H9 (cell line): ENCODE data around the gene MAN1B1. TPM values are rescaled to one million over a fixed set of nuclear protein-coding genes. Genes with fewer than 3 reads are reported as not detected.

Source experiments
- DNase-seq: peaks from one replicate; pipeline ENCODE4 v3.0.0-alpha.2; 2017
- H2AFZ ChIP-seq: one replicate; pipeline ENCODE4 v1.6.1; 2013; ENCODE audit warnings: mild to moderate bottlenecking, low read length, control low read depth, moderate library complexity
- H2AK5ac ChIP-seq: 2 replicates; pipeline ENCODE4 v1.6.1; 2013; ENCODE audit warnings: low read length, control low read depth, mixed read lengths; ENCODE audit not compliant: insufficient read length
- H2BK120ac ChIP-seq: one replicate; pipeline ENCODE4 v1.6.1; 2013; ENCODE audit warnings: low read depth, mild to moderate bottlenecking, low read length, control low read depth, inconsistent platforms; ENCODE audit not compliant: poor library complexity, severe bottlenecking
- H2BK12ac ChIP-seq: 2 replicates; pipeline ENCODE4 v1.6.1; 2013; ENCODE audit warnings: low read length, control low read depth, mixed read lengths, low read depth; ENCODE audit not compliant: insufficient read length
- H2BK15ac ChIP-seq: 2 replicates; pipeline ENCODE4 v1.6.1; 2013; ENCODE audit warnings: low read depth, low read length, control low read depth
- H2BK20ac ChIP-seq: one replicate; pipeline ENCODE4 v1.6.1; 2013; ENCODE audit warnings: low read depth, mild to moderate bottlenecking, low read length, control low read depth, inconsistent platforms; ENCODE audit not compliant: poor library complexity, severe bottlenecking
- H2BK5ac ChIP-seq: 2 replicates; pipeline ENCODE4 v1.6.1; 2013; ENCODE audit warnings: low read length, control low read depth, mixed read lengths; ENCODE audit not compliant: insufficient read length
- H3K14ac ChIP-seq: 2 replicates; pipeline ENCODE4 v1.6.1; 2013; ENCODE audit warnings: low read length, control low read depth; ENCODE audit not compliant: insufficient read depth
- H3K18ac ChIP-seq: 2 replicates; pipeline ENCODE4 v1.6.1; 2013; ENCODE audit warnings: low read depth, mild to moderate bottlenecking, mixed read lengths, low read length, control low read depth; ENCODE audit not compliant: insufficient read length
- H3K23ac ChIP-seq: 2 replicates; pipeline ENCODE4 v1.6.1; 2013; ENCODE audit warnings: low read length, control low read depth, mixed read lengths, low read depth; ENCODE audit not compliant: insufficient read length
- H3K23me2 ChIP-seq: 2 replicates; pipeline ENCODE4 v1.6.1; 2013; ENCODE audit warnings: low read depth, mild to moderate bottlenecking, mixed read lengths, low read length, control low read depth; ENCODE audit not compliant: insufficient read length, poor library complexity, severe bottlenecking
- H3K27ac ChIP-seq: 2 replicates; pipeline ENCODE4 v1.5.1; 2013; ENCODE audit warnings: low read length, control low read depth, mixed read lengths, low read depth; ENCODE audit not compliant: insufficient read length
- H3K27me3 ChIP-seq: 2 replicates; pipeline ENCODE4 v1.6.1; 2013; ENCODE audit warnings: low read length, control low read depth, inconsistent platforms; ENCODE audit not compliant: insufficient read depth
- H3K4ac ChIP-seq: 2 replicates; pipeline ENCODE4 v1.6.1; 2013; ENCODE audit warnings: low read depth, mild to moderate bottlenecking, control low read depth, inconsistent platforms, low read length, moderate library complexity
- H3K4me1 ChIP-seq: 2 replicates; pipeline ENCODE4 v1.6.1; 2013; ENCODE audit warnings: low read length, control low read depth, inconsistent platforms; ENCODE audit not compliant: insufficient read depth
- H3K4me2 ChIP-seq: 2 replicates; pipeline ENCODE4 v1.6.1; 2013; ENCODE audit warnings: low read length, control low read depth, mixed read lengths; ENCODE audit not compliant: insufficient read length, insufficient read depth
- H3K56ac ChIP-seq: 2 replicates; pipeline ENCODE4 v1.6.1; 2013; ENCODE audit warnings: low read depth, mild to moderate bottlenecking, mixed read lengths, low read length, control low read depth; ENCODE audit not compliant: insufficient read length
- H3K79me1 ChIP-seq: 2 replicates; pipeline ENCODE4 v1.6.1; 2013; ENCODE audit warnings: low read depth, mild to moderate bottlenecking, moderate library complexity, low read length, control low read depth, inconsistent platforms; ENCODE audit not compliant: insufficient read depth, poor library complexity, severe bottlenecking
- H3K79me2 ChIP-seq: 2 replicates; pipeline ENCODE4 v1.6.1; 2013; ENCODE audit warnings: low read length, control low read depth, inconsistent platforms; ENCODE audit not compliant: insufficient read depth
- H3K9ac ChIP-seq: 2 replicates; pipeline ENCODE4 v1.6.1; 2013; ENCODE audit warnings: low read length, control low read depth, mixed read lengths; ENCODE audit not compliant: insufficient read length; ENCODE audit errors: extremely low read depth
- H3K9me3 ChIP-seq: one replicate; pipeline ENCODE4 v1.6.1; 2013; ENCODE audit warnings: low read depth, low read length, inconsistent platforms; ENCODE audit not compliant: control insufficient read depth
- H3T11ph ChIP-seq: one replicate; pipeline ENCODE4 v1.6.1; 2013; ENCODE audit warnings: mild to moderate bottlenecking, low read length, control low read depth, inconsistent platforms
- H4K20me1 ChIP-seq: one replicate; pipeline ENCODE4 v1.6.1; 2013; ENCODE audit not compliant: control insufficient read depth, insufficient read length, insufficient read depth
- H4K5ac ChIP-seq: 2 replicates; pipeline ENCODE4 v1.6.1; 2013; ENCODE audit warnings: low read depth, mild to moderate bottlenecking, mixed read lengths, low read length, control low read depth; ENCODE audit not compliant: insufficient read length
- H4K8ac ChIP-seq: replicated peaks from 2 replicates; pipeline ENCODE4 v1.6.1; 2013; ENCODE audit warnings: low read length, control low read depth, mixed read lengths, low read depth; ENCODE audit not compliant: insufficient read length
- H4K91ac ChIP-seq: 2 replicates; pipeline ENCODE4 v1.6.1; 2013; ENCODE audit warnings: low read depth, mild to moderate bottlenecking, moderate library complexity, mixed read lengths, low read length, control low read depth; ENCODE audit not compliant: insufficient read length
- H3K27ac Mint-ChIP-seq, 3 experiments: 2 replicates in 2 of 3; 3 replicates in 1 of 3; pipeline ENCODE4 v1.8.0; 2020 to 2021; ENCODE audit warnings: mixed read lengths in 3 of 3, mild to moderate bottlenecking in 1 of 3, moderate library complexity in 1 of 3
- H3K27me3 Mint-ChIP-seq: 2 replicates; pipeline ENCODE4 v1.8.0; 2021; ENCODE audit warnings: low read depth, mild to moderate bottlenecking, moderate library complexity, mixed read lengths
- H3K36me3 Mint-ChIP-seq, 3 experiments: 2 replicates in 2 of 3; 3 replicates in 1 of 3; pipeline ENCODE4 v1.8.0; 2020 to 2021; ENCODE audit warnings: low read depth in 3 of 3, mixed read lengths in 3 of 3; ENCODE audit not compliant: insufficient read depth in 1 of 3
- H3K4me1 Mint-ChIP-seq, 2 experiments: 2 replicates each; pipeline ENCODE4 v1.8.0; 2020; ENCODE audit warnings: mixed read lengths in 2 of 2
- H3K4me3 Mint-ChIP-seq, 2 experiments: 2 replicates in 1 of 2; 3 replicates in 1 of 2; pipeline ENCODE4 v1.8.0; 2020 to 2021; ENCODE audit warnings: mild to moderate bottlenecking in 2 of 2, mixed read lengths in 2 of 2, moderate library complexity in 1 of 2
- H3K9me3 Mint-ChIP-seq, 2 experiments: 2 replicates in 1 of 2; 3 replicates in 1 of 2; pipeline ENCODE4 v1.8.0; 2020; ENCODE audit warnings: mild to moderate bottlenecking in 2 of 2, mixed read lengths in 2 of 2, moderate library complexity in 1 of 2
- WGBS: extraction: QIAGEN DNeasy Blood & Tissue Kit; methylation state at CpG from one replicate; pipeline ENCODE4 v1.1.7; 2013; ENCODE audit warnings: missing lambda C conversion rate, low lambda C conversion rate, mixed read lengths; ENCODE audit not compliant: insufficient read length; ENCODE audit errors: extremely low coverage; 5-methylcytosine and 5-hydroxymethylcytosine counted together
- total RNA-seq: library from RNA; stranded (reverse); gene quantifications from 2 replicates; pipeline ENCODE4 v1.2.1, GENCODE V29; 2021
- TF ChIP-seq, protein P1 (sequence below): fragments of 200-600 bp; sonication (generic); conservative IDR thresholded peaks from 3 replicates; pipeline ENCODE4 v1.8.0; 2021; ENCODE audit warnings: antibody characterized with exemption, mild to moderate bottlenecking

The MAN1B1 gene
- total RNA-seq, 1 experiment from 2014 or later = 34.9 TPM

DNA sequence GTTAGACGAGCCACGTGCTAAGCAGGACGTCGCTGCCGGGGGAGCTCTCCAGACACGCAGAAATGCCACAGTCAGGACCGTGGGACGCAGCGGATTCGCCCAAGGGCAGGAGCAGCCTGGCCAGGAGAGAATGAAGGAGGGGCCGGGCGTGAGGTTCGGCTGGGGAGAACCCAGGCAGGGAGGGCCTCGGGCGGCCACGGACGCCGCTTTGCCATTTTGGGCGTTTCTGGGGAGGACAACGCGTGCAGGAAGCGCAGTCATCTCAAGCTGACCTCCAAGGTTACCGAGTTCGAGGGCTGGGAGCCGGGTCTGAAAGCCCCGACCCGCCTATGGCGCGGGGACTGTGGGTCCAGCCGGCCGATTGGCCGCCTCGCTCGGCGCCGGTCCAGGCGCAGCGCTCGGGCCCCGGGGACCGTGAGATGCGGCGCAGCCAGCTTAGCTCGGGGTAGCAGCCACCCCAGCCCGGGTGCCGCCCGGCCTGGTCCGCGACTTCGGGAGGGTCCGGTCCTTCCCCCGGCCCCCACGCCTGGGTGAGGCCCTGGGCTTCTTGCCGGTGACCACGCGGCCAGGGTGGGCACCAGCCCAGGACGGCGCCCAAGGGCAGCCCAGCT, 760 bp upstream of the MAN1B1 start:
- peaks cover 0 to 9% (median 4%) of the 10 kb centered on the region in 3 experiments; a peak in 3 of 7 replicates for H3K36me3 Mint-ChIP-seq
- no peak overlapping the region for H2BK20ac ChIP-seq
- no peaks in the 10 kb centered on the region for H3K9me3 Mint-ChIP-seq
- H2BK12ac ChIP-seq = no peak overlapping the region
- H4K20me1 ChIP-seq = no peaks in the 10 kb centered on the region
- H3K4ac ChIP-seq = no peak overlapping the region
- H3K79me2 ChIP-seq = no peaks in the 10 kb centered on the region
- H3K23me2 ChIP-seq = peaks cover 12% of the 10 kb centered on the region
- H3K27ac ChIP-seq = no peak overlapping the region
- H3K9ac ChIP-seq = no peak overlapping the region
- H3K4me3 Mint-ChIP-seq = peak overlapping the region; percentile 74 to 93
- no peak overlapping the region for H2AK5ac ChIP-seq
- no peaks in the 10 kb centered on the region for H3K79me1 ChIP-seq
- H4K8ac ChIP-seq = no peak overlapping the region
- peaks cover 10% of the 10 kb centered on the region for H3K27me3 Mint-ChIP-seq
- H2BK15ac ChIP-seq = no peak overlapping the region
- H3K23ac ChIP-seq = no peak overlapping the region
- no peak overlapping the region for H3K56ac ChIP-seq
- H3K4me1 Mint-ChIP-seq = peaks cover 17 to 21% of the 10 kb centered on the region in 2 experiments
- no peak overlapping the region for H4K5ac ChIP-seq
- TF ChIP-seq, protein P1, sequence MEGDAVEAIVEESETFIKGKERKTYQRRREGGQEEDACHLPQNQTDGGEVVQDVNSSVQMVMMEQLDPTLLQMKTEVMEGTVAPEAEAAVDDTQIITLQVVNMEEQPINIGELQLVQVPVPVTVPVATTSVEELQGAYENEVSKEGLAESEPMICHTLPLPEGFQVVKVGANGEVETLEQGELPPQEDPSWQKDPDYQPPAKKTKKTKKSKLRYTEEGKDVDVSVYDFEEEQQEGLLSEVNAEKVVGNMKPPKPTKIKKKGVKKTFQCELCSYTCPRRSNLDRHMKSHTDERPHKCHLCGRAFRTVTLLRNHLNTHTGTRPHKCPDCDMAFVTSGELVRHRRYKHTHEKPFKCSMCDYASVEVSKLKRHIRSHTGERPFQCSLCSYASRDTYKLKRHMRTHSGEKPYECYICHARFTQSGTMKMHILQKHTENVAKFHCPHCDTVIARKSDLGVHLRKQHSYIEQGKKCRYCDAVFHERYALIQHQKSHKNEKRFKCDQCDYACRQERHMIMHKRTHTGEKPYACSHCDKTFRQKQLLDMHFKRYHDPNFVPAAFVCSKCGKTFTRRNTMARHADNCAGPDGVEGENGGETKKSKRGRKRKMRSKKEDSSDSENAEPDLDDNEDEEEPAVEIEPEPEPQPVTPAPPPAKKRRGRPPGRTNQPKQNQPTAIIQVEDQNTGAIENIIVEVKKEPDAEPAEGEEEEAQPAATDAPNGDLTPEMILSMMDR = no peak
- H2BK5ac ChIP-seq = no peak overlapping the region
- H3K27me3 ChIP-seq = no peaks in the 10 kb centered on the region
- peak overlapping the region; percentile 79 for H3K4me2 ChIP-seq
- H3K4me1 ChIP-seq = no peaks in the 10 kb centered on the region
- no peak for DNase-seq
- 0 out of 2 replicates have a peak overlapping the region, but pooled peaks have one; percentile 19 for H3K14ac ChIP-seq
- no peak overlapping the region for H4K91ac ChIP-seq
- no peak overlapping the region for H2BK120ac ChIP-seq
- WGBS = no CpG with 5 or more reads among the region's 58 CpGs
- no peak overlapping the region for H2AFZ ChIP-seq
- no peak overlapping the region for H3T11ph ChIP-seq
- no peak overlapping the region for H3K27ac Mint-ChIP-seq
- H3K9me3 ChIP-seq = no peaks in the 10 kb centered on the region
- no peak overlapping the region for H3K18ac ChIP-seq
